HUES64 (cell line): Measurements from ENCODE around the gene STK24.
A peak's percentile ranks its signal among the peaks of the same experiment; 100 is the strongest.

Experiments
- H3K27ac ChIP-seq: 2 replicates; pipeline ENCODE4 v1.7.0; 2013; ENCODE audit warnings: low read depth, low read length, inconsistent platforms
- H3K27me3 ChIP-seq: 2 replicates; pipeline ENCODE4 v1.6.1; 2013; ENCODE audit warnings: mild to moderate bottlenecking, low read length; ENCODE audit not compliant: insufficient read depth
- H3K36me3 ChIP-seq: 2 replicates; pipeline ENCODE4 v1.6.1; 2013; ENCODE audit warnings: mild to moderate bottlenecking, low read length; ENCODE audit not compliant: insufficient read depth
- H3K4me1 ChIP-seq: 2 replicates; pipeline ENCODE4 v1.6.1; 2013; ENCODE audit warnings: mild to moderate bottlenecking, low read length, moderate library complexity; ENCODE audit not compliant: insufficient read depth
- H3K4me3 ChIP-seq: 2 replicates; pipeline ENCODE4 v1.5.1; 2013; ENCODE audit warnings: mild to moderate bottlenecking, low read length, moderate library complexity
- H3K9ac ChIP-seq: 2 replicates; pipeline ENCODE4 v1.6.1; 2013; ENCODE audit warnings: mild to moderate bottlenecking, low read depth, low read length
- H3K9me3 ChIP-seq: 2 replicates; pipeline ENCODE4 v1.6.1; 2013; ENCODE audit warnings: low read depth, low read length; ENCODE audit not compliant: insufficient read depth
- WGBS: fragments of 150-250, 120-280 bp; methylation state at CpG from one replicate; pipeline ENCODE4 v1.1.7; 2013; ENCODE audit warnings: missing lambda C conversion rate; 5-methylcytosine and 5-hydroxymethylcytosine counted together

Gene STK24

DNA sequence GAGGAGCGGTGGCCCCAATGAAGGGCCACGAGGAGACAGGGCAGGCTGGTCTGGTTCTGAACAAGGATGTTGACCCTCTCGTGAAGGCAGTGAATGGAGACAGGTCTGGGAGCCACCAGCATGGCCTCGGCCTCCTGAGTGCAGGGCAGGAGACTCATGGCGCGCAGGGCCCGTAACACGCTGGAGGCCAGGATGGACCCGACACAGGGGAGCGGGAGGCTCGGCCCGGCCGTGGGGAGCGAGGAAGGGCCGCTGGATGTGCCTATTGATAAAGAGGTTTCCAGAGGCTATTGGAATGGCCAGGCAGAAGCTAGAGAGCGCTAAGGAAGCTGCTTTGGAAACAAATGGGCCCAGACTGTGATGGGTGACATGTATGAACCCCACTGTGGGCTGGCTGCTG, 132.5 kb downstream of the STK24 start:
- peaks cover 60% of the 10 kb centered on the region for H3K36me3 ChIP-seq
- H3K27me3 ChIP-seq, result no peaks in the 10 kb centered on the region
- no peak overlapping the region for H3K9ac ChIP-seq
- WGBS, result 95% methylated on average over 16 of the region's 16 CpGs
- no peak overlapping the region for H3K27ac ChIP-seq
- no peaks in the 10 kb centered on the region for H3K4me1 ChIP-seq
- H3K4me3 ChIP-seq, result no peak overlapping the region
- H3K9me3 ChIP-seq, result no peaks in the 10 kb centered on the region

DNA sequence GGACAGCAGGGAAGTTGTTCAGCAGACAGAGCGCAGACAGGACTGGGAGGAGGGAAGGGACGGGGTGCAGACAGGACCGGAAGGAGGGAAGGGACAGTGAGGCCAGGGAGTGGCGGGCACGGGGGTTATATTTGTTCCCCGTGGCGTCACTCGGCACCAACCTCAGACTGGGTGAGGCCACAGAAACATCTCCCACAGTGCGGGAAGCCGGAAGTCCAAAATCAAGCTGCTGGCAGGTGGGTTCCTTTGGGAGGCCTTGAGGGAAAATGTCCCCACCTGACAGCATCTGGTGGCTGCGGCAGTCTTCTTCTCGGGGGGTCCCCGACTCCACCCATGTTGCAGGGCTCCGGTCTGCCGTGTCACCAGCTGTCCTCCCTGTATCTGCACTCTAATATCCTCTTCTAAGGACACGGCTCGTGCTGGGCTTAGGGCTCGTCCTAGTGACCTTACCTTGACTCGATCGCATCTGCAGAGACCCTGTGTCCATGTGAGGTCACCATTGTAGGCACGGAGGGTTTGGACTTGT, 133.0 kb downstream of the STK24 start:
- no peaks in the 10 kb centered on the region for H3K4me1 ChIP-seq
- H3K9ac ChIP-seq, result no peak overlapping the region
- peaks cover 59% of the 10 kb centered on the region for H3K36me3 ChIP-seq
- no peak overlapping the region for H3K27ac ChIP-seq
- H3K4me3 ChIP-seq, result no peak overlapping the region
- no peaks in the 10 kb centered on the region for H3K27me3 ChIP-seq
- no peaks in the 10 kb centered on the region for H3K9me3 ChIP-seq
- 91% methylated on average over 20 of the region's 21 CpGs for WGBS

DNA sequence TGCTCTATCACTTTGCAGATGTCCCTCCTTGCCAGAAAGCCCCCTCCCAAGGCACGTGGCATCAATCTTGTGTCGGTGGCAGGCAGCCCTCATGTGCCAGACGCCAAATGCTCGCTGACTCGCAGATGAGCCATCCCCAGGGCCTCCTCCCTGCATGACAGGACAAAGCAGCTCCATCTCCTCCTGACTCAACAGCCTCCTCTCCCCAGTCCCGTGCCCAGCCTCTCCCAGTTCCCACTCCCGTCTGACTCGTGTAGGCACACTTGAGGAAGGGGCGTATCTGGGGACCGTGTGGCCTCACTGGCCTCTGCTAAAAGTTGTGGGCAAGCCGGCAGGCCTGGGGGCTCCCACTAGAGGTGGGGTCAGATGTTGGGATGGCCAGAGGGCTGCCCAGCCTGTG, 133.6 kb downstream of the STK24 start:
- Histone ChIP-seq H3K36me3 (peaks cover 56% of the 10 kb centered on the region), H3K9me3 (no peaks in the 10 kb centered on the region), H3K9ac (peak overlapping the region; percentile 44; the same call in 1 of the 2 replicates), H3K4me1 (no peaks in the 10 kb centered on the region), H3K27me3 (no peaks in the 10 kb centered on the region), H3K4me3 (no peak overlapping the region), H3K27ac (no peak overlapping the region)
- WGBS, result 87% methylated on average over 11 of the region's 11 CpGs

DNA sequence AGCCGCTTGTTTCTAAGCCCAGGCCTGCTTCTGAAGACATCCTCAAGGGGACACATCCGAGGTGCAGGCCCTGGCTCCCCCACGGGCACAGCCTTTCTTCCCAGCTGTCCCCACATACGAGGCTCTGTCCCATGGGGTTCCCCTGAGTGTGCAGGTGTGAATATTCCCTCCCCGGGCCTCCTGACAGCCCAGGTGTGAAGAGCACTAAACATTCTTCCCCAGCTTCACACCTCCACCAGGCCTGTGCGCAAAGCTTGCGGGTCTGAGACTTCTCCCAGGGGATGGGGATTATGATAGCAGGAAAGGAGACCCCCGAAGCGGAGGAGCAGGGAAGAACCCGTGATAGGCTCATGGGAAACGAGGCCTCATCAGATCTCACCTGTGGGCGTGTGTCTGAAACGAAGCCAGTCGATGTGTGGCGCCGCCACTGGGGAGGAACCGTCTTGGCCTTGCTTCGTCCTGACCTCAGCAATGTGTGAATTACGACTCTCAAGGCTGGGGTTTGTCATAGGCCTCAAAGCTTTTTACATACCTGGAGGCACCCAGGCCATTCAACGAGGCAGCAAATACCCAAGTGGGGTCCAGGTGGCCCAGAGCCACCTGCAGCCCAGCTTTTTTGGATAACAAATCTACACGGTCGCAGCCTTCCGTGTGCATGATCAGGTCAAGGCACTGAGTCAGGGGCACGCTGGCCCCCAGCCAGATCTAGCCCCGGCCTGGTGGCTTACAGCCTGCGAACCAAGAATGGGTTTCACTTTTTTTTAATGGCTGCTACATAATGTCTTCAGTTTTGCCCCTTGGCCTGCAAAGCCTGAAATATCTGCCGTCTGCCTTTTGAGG, 134.3 kb downstream of the STK24 start:
- Histone ChIP-seq H3K27ac (no peak overlapping the region), H3K9ac (no peak overlapping the region), H3K27me3 (no peaks in the 10 kb centered on the region), H3K36me3 (peaks cover 52% of the 10 kb centered on the region), H3K4me3 (no peak overlapping the region), H3K9me3 (no peaks in the 10 kb centered on the region), H3K4me1 (no peaks in the 10 kb centered on the region)
- WGBS, result 88% methylated on average over 27 of the region's 27 CpGs

DNA sequence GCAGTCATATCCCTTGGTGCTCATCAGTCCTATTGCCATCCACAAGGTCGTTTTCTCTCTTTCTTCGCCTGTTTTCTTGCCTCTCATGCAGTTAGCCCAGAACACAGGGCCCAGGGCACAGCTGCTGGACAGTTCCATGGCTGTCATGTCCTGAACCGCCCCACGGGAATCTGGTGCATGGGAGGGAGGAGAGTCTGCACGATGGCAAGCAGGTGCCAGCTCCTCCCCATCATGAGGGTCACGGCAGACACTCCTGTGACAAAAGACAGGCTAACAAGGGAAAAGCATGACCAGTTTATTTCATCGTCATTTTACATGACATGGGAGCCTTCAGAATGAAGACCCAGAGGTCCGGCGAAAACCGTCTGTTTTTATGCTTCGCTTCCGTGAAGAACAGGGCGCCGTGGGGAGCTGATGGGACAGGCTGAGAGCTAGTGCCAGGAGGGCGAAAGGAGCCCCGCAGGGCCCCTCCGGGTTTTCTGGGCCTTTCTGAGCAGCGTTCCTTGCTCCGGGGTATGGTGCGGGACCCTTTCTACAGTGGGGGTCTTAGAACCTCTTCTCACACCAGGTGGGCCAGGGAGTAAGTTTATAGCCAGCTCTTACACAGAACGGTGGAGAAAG, 135.7 kb downstream of the STK24 start:
- Histone ChIP-seq H3K4me3 (no peak overlapping the region), H3K9me3 (no peaks in the 10 kb centered on the region), H3K9ac (no peak overlapping the region), H3K4me1 (no peaks in the 10 kb centered on the region), H3K27me3 (no peaks in the 10 kb centered on the region), H3K36me3 (peaks cover 42% of the 10 kb centered on the region), H3K27ac (no peak overlapping the region)
- 93% methylated on average over 21 of the region's 21 CpGs for WGBS

DNA sequence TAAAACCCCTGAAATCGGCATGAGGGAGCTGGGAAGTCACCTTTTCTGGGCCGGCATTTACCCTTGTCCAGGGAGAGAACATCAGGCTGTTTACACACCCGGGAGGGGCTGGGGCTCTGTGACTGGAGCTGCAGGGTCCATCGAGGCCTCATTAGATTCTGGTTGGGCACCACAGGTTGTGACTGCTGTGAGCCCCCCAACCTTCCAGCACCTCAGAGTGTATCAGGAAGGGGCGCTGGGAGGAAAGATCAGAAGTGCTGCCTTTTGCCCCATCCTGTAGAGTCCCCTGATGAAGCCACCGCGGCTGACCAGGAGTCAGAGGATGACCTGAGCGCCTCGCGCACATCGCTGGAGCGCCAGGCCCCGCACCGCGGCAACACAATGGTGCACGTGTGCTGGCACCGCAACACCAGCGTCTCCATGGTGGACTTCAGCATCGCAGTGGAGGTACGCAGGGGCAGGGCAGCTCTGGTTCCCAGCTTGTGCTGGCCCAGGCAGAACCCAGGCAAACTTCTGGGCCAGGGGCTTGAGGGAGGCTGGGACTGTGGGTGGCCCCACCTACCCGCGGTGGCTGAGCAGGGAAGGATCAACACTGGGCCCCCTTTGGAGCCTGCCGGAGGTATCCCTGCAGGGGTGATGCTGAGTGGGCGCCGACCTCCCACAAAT, 136.4 kb downstream of the STK24 start:
- Histone ChIP-seq H3K4me3 (no peak overlapping the region), H3K27me3 (no peaks in the 10 kb centered on the region), H3K9me3 (no peaks in the 10 kb centered on the region), H3K4me1 (no peaks in the 10 kb centered on the region), H3K9ac (no peak overlapping the region), H3K36me3 (peaks cover 42% of the 10 kb centered on the region), H3K27ac (no peak overlapping the region)
- WGBS, result 96% methylated on average over 25 of the region's 25 CpGs

DNA sequence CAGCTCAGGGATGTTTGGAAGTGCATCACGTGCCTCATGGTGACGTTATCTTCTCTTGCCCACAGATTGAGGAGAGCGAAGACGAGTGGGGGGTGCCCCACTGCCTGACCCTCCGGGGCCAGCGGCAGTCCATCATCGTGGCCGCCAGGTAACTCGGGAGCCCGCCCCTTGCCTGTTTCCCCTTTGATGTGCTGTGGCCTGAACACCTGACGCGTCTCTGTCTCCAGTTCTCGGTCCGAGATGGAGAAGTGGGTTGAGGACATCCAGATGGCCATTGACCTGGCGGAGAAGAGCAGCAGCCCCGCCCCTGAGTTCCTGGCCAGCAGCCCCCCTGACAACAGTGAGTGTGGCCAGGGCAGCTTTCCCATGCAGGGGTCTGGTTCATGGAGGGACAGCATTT, 137.0 kb downstream of the STK24 start:
- WGBS, result 95% methylated on average over 16 of the region's 16 CpGs
- H3K27me3 ChIP-seq, result no peaks in the 10 kb centered on the region
- no peak overlapping the region for H3K27ac ChIP-seq
- H3K4me3 ChIP-seq, result no peak overlapping the region
- no peaks in the 10 kb centered on the region for H3K9me3 ChIP-seq
- H3K36me3 ChIP-seq, result peaks cover 42% of the 10 kb centered on the region
- no peaks in the 10 kb centered on the region for H3K4me1 ChIP-seq
- no peak overlapping the region for H3K9ac ChIP-seq

DNA sequence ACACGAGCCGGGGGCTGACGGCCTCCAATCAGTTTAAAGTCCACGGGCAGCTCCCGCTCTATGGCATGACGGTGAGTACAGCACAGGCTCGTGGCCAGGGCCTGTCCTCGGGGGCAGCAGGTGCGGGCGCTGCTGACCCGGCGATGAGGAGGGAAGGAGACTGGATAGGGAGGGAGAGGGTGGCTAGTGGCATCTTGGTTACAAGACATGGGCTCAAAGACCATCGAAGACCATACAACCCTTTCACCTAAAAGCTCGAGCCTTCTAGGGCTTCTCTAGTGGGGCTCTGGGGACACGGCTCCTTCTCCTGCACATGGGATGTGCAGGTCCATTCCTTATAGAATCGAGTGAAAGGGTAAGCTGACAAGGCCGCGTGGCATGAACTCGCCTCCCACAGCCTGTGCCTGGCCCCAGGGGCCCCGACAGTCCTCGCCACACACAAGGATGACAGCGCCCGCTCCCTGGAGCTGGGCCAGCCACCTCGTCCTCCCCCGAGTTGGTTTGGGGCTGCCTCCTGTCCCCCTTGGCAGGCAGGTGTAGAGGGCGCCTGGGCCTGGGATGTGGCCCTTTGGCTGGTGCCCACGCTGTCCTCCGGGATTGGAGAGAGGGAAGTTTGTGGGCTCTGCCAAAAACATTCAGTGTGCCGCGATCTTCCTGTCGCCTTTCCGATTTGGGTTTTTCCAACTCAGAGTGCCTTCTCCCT, 137.6 kb downstream of the STK24 start:
- H3K27ac ChIP-seq, result no peak overlapping the region
- H3K9ac ChIP-seq, result no peak overlapping the region
- H3K4me3 ChIP-seq, result no peak overlapping the region
- no peaks in the 10 kb centered on the region for H3K4me1 ChIP-seq
- no peaks in the 10 kb centered on the region for H3K9me3 ChIP-seq
- H3K27me3 ChIP-seq, result no peaks in the 10 kb centered on the region
- 96% methylated on average over 32 of the region's 32 CpGs for WGBS
- peaks cover 42% of the 10 kb centered on the region for H3K36me3 ChIP-seq

DNA sequence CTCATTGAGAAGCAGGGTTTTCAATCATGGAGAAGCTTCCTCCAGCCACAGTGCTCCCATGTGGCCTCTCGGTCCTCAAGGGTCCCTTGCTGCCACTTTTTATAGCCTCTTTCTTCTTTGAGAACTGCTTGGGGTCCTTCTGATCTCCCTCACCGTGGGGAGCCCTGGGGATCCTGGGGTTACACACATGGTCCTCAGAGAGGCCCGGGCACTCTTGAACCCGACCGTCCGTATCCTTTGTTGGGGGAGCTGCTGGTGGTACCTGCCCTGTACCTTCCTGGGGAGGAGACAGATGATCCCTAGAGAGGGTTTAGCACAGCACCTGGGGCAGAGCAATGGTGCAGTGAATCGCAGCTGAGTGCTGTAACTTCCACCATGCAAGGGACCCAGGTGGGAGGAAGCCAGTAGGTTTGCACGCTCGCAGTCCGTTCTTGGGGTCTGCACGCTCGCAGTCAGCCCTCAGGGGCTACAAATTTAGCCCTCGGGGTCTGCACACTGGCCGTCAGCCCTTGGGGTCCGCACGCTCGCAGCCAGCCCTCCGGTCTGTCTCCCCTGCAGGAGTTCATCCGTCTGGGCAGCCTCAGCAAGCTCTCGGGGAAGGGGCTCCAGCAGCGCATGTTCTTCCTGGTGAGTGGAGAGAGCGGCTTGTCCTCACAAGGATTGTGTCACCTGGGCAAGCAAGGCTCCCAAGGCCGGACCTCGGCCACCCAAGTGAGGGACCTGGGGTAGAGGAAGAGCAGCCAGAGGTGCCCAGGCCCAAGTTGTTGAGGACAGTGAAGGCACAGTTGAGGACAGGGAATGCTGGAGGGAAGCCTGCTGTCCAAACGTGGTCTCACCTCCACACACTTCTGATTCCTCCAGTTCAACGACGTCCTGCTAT, 138.4 kb downstream of the STK24 start:
- 96% methylated on average over 27 of the region's 27 CpGs for WGBS
- H3K9me3 ChIP-seq, result no peaks in the 10 kb centered on the region
- H3K27me3 ChIP-seq, result no peaks in the 10 kb centered on the region
- no peaks in the 10 kb centered on the region for H3K4me1 ChIP-seq
- H3K4me3 ChIP-seq, result no peak overlapping the region
- no peak overlapping the region for H3K27ac ChIP-seq
- H3K36me3 ChIP-seq, result peaks cover 42% of the 10 kb centered on the region
- H3K9ac ChIP-seq, result no peak overlapping the region

DNA sequence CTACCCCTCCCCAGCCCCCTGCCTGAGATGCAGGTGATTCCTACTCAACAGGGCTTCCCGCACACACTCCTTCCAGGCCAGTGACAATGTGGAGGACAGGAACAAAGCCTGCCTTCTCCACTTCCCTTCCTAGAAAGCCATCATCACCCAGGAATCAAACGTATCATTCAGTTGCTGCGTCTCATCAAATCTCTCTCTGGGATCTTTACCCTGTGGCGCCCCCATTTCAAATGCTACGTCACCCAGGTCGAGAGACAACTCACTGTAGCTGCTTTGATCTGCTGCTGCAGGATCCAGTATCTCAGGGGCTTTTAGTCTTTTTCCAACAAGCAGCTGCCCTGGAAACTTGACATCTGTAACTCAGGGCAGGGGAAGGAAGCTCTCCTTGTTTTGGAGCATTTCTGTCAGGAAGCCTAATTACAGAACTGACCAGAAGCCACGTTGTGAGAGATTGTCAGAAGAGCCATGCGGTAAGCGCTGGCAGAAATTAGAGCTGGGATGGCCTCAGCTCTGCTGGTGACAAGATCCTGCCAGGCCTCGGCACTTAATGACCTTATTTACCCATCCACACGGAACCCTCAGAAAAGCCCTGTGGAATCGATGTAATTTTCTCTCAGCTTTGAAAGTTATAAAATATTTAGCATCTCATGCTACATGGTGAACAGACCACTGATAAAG, 140.5 kb downstream of the STK24 start:
- 93% methylated on average over 12 of the region's 12 CpGs for WGBS
- Histone ChIP-seq H3K27me3 (no peaks in the 10 kb centered on the region), H3K4me1 (no peaks in the 10 kb centered on the region), H3K27ac (no peak overlapping the region), H3K9me3 (no peaks in the 10 kb centered on the region), H3K36me3 (peaks cover 29% of the 10 kb centered on the region), H3K4me3 (no peak overlapping the region), H3K9ac (no peak overlapping the region)
